Spleen (tissue), 7 donors: ENCODE measurements around the gene CNTNAP5.

Source experiments
- POLR2A ChIP-seq, 3 donors: fragments of 450-650 bp; IDR thresholded peaks; one replicate each; pipeline ENCODE4 v1.5.1; 2017; ENCODE audit warnings: antibody characterized with exemption in 3 of 3, mild to moderate bottlenecking in 1 of 3
- POLR2AphosphoS5 ChIP-seq, 3 donors: sonication (generic); formaldehyde crosslinking; IDR thresholded peaks; one replicate each; pipeline ENCODE4 v1.5.1; 2017; ENCODE audit warnings: antibody characterized with exemption in 3 of 3
- TF ChIP-seq, protein P1 (sequence below), 11 experiments: fragments of 200-600 bp in 7 of 11; fragments of 450-650 bp in 4 of 11; sonication (generic) in 4 of 11; IDR thresholded peaks in 8 of 11; conservative IDR thresholded peaks in 3 of 11; 1 replicate in 7 of 11; 2 replicates in 4 of 11; pipeline versions ENCODE4 v1.4.0 to v1.8.0; 2016 to 2021; ENCODE audit warnings: antibody characterized with exemption in 11 of 11, inconsistent platforms in 4 of 11, mild to moderate bottlenecking in 1 of 11
- donor health status: DM: no; HTN: no; CAD: no; lungs with moderate emphysema.
- donor health status: DM: no; HTN: no; CAD: no.
- donor health status: DM: no; HTN: no; CAD: no.

DNA sequence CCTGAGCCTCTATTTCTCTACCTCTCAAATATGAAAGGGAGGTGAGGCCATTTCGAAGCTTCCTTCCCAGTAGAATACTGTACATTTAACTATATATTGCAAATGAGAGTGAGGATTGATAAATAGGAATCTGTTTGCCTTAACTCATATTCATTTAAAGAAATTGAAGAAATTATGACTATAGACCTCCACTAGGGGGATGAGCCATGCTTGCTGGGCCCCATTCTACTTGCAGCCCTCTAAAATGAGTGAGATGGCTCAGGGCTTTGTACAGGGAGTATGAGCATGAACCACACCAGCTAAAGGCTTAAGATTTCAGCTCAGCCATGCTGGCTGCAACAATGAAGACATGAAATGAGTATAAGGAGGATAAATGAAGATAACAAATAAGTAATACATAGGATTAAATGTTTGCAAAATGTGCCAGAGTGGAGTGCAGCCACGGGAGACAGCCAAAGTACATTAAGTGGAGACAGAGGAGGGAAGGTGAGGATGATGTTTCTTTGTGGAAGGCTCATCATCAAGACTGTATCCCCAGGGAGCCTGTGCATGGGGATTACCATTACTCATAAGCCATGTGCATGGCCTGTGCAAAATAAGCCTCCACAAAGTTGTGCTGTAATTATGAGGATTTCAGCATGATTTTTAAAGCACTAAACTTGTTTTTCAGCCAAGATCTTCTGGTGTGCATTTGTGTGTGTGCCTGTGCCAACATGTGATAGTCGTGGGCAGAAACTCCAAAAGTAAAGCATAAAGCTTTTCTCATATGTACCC, 300.8 kb downstream of the CNTNAP5 start:
- TF ChIP-seq, protein P1, sequence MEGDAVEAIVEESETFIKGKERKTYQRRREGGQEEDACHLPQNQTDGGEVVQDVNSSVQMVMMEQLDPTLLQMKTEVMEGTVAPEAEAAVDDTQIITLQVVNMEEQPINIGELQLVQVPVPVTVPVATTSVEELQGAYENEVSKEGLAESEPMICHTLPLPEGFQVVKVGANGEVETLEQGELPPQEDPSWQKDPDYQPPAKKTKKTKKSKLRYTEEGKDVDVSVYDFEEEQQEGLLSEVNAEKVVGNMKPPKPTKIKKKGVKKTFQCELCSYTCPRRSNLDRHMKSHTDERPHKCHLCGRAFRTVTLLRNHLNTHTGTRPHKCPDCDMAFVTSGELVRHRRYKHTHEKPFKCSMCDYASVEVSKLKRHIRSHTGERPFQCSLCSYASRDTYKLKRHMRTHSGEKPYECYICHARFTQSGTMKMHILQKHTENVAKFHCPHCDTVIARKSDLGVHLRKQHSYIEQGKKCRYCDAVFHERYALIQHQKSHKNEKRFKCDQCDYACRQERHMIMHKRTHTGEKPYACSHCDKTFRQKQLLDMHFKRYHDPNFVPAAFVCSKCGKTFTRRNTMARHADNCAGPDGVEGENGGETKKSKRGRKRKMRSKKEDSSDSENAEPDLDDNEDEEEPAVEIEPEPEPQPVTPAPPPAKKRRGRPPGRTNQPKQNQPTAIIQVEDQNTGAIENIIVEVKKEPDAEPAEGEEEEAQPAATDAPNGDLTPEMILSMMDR (IDR thresholded peaks at IDR 0.05 in 8 of 11, conservative IDR thresholded peaks at IDR 0.05 in 3 of 11): no peak
- TF ChIP-seq POLR2A (IDR thresholded peaks at IDR 0.05): no peak
- TF ChIP-seq POLR2AphosphoS5 (IDR thresholded peaks at IDR 0.05): no peak
